Stimulated activated CD8-positive, alpha-beta memory T cell treated with anti-CD3 and anti-CD28 coated beads, Interleukin-2, amount 100 ng/mL, for 1 hour (primary cell): ENCODE results near the gene INPP5A.

Experiments used
- DNase-seq, 2 donors: peaks; one replicate each; pipeline ENCODE4 v3.0.0-alpha.2; 2020; ENCODE audit warnings: low read depth in 2 of 2

Gene INPP5A

DNA sequence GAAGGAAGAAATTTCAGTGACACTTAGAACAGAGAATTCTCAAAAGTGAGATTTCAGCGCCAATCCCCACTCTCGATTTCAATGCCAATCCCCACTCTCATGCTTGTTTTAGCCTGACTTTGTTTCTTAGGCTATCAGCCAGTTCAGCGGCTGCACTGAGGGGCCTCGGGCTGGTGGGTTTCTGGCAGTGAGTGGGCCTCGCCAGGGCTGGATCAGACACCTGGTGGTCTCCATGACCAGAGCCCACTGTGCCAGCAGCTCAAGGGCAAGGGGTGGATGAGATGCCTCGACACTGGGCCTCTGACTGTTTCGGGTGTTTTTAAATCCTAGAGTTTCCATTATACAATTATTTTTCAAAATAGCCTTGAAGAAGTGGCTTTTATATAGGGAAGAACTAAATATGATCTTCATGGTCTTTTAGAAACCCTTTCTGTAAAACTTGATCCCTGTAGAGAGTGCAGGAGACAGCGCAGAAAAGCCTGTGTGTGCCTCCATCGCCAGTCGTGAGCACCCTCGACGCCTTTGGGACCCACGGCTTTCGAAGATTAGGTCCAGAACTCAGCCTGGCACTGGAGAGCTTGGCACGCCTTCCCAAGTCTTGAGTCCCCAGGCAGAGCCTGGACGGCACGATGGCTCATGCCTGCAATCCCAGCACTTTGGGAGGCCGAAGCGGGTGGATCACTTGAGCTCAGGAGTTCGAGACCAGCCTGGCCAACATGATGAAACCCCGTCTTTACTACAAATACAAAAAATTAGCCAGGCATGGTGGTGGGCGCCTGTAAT is 76.2 kb downstream of the INPP5A start:
- no peak for DNase-seq

DNA sequence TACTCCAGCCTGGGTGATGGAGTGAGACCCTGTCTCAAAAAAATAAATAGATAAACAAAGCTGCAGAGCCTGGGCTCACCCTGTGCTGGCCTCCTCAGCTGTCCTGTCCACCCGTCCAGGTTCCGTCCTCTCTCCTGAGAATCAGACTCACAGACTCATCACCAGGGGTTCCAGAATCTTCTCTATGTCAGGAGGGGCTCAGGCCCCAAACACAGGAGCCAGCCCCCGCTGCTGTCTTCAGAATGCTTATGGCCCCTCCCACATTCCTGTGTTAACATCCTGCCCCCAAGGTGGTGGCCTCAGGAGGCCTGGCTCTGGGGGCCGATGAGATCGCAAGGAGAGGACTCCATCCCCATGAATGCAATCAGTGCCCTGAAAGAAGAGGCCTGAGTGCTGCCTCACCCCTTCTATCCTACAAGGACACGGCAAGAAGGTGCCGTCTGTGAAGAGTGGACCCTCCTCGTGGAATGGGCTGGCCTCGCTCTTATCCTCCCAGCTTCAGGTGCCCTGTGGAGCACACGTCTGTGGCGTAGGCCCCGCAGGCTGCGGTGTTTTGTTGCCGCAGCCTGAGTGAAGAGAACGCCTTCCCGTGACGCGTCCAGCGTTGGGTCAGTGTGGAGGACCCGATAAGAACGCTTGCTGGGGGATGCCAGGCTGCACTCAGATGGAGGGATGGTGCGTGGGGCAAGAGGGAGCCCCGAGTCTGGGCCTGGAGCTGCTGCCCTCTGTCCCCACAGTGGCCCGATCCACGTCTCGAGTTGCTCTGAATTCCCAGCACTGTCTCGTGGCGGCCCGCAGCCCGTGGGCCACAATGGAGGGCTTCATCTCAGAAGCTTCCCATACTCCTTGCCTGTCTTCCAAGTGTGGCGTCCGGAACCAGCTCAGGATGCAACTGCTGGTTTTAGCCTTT is 77.1 kb downstream of the INPP5A start:
- DNase-seq = no peak

DNA sequence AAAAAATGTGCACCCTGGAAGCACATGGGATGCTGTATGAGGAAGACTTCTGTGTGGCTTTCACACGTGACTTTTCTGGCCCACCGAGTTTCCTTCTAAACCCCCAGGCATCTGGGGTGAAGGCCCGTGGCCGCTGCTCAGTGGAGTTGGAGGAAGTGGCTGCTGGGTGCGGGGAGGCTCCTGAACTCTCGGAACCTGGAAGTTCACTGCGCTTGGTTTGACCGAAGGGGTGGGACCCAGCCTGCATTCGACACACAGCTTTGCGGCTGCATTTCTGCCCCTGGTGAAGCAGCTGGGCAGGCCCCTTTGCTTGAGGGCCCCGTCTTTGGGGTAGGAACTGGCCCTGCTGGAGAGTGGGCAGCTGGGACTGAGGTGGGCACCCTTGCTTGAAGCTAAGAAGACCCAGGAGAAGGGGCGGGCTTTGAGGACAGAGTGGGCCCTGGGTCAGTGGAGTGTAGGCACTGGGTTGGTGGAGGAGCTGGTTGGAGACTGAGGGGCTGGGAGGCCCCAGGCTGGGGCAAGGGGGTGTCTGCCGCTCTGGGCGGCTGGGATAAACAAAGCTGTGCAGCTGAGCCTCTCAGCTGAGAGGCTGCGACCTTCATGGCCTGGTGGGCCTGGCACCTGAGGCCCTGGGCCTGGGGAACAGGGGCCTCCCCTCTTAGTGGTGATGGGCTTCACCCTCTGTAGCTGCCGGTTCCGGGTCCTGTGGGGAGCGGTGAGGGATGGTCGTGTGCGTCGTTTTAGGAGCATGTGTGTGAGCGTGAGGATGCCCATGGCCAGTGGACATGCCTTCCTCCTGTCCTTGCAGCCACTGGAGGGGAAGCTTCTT is 78.0 kb downstream of the INPP5A start:
- no peak for DNase-seq

DNA sequence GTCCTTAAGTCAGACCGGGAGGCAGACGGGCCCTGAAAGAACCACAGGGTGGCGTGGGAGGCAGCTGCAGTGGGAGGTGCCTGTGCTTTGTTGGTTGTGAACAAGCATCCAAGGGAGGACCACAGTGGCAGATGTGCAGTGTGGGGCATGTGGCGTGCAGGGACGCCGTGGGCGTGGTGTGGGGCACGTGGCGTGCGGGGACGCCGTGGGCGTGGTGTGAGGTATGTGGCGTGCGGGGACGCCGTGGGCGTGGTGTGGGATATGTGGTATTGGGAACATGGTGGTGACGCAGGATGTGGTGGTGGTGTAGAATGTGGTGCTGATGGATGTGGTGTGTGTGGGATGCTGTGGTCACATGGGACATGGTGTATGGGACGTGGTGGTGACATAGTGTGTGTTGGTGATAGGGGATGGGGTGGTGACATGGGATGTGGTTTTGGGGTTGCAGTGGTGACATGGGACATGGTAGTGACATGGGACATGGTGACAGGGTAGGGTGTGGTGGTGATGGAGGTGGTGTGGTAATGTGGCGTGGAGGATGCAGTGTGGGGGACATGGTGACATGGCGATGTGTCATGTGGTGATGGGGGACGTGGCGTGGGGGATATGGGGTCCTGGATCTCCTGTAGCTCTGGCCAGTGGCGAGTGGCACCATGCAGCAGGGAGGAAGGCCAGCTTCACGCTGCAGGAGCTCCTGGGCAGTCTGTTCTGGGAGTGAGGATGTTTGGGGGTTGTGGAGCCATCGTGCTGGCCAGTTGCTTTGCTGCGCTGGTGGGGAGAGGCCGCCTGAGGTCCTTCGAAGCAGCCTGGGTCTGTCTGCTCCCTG is 78.8 kb downstream of the INPP5A start:
- peak; percentile 9 to 13 for DNase-seq

DNA sequence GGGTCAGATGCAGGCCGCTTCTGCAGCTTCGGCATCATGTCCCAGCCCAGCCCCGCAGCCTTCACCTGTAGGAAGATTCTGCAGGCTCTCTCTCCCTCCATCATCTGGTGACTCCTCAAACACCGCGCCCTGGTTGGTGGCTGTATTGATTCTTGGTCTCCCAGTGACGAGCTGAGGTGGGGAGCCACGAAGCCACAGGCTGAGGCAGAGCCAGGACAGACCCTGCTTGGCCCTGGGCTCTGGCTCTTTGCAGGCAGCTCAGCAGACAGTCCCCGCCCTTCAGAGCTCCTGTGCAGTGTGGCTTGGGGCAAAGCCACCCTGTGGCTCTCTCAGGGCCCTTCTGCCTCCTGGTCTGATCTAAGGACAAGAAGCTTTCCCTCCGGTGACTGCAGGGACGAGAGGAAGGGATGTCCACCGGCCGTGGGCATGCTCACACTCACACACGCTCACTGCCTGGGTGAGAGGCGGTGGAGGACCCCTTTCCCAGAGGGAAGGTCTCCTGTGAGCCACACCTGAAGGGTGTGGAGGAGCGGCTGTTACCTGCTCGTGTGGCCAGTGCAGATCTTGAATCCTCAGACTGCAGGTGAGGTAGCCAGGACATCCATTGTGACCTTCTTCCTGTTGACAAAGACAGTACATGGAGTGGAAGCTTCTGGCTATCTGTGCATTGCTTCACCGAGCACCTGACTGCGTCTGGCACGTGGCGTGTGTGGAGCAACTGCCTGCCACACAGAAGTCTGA is 79.6 kb downstream of the INPP5A start:
- no peak for DNase-seq

DNA sequence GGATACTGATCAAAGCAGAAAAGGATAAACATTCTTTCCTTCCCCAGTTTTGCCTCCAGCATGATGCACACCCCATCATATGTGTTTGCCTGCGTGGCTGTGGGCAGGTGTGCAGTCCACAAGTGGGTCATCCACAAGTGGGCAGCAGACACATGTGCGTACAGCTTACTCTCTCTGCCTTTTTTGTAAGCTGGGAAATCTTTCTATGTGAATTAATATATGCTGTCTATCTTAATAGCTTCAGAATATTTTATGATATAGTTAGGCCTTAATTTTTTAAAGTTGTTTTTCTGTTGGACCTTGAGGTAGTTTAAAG is 80.1 kb downstream of the INPP5A start:
- no peak for DNase-seq

DNA sequence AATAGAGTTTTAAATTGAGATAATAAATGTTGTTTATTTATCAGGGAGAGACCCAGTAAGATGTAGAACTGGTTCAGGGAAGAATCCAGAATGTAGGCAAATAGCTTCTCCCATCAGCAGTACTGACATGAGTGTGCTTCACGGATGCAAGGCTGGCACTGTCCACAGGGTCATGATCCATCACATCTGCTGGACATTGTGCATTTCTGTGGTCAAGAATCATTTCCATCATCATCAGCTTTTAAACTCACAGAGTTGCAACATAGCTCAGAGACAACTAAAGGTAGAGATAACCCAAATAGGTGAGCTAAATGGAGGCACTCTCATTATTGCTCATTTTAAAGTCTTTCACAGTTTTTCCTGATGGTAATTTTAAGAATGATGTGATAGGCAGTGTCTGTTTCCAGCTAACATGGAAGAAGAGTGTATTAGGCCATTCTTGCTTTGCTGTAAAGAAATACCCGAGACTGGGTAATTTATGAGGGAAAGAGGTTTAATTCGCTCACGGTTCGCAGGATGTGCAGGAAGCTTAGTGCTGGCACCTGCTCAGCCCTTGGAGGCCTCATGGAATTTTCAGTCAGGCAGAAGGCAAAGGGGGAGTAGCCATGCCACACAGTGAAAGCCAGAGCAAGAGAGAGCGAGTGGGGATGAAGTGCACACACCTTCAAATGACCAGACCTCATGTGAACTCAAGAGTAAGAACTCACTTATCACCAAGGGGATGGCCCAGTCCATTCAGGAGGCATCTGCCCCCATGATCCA is 80.8 kb downstream of the INPP5A start:
- no peak for DNase-seq

DNA sequence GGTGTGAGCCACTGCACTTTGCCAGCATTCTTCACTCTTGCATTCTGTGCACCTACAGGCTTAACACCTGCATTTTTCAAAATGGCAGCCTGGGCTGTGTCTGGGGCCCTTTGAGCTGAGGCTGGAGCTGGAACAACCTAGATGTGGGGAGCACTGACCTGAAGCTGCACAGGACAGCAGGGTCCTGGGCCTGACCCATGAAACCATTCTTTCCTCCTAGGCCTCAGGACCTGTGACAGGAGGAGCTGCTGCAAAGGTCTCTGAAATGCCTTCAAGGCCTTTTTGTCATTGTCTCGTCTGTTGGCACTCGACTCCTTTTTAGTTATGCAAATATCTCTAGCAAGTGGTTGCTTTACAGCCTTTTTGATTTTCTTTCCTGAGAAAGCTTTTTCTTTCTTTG is 82.3 kb downstream of the INPP5A start:
- DNase-seq = no peak

DNA sequence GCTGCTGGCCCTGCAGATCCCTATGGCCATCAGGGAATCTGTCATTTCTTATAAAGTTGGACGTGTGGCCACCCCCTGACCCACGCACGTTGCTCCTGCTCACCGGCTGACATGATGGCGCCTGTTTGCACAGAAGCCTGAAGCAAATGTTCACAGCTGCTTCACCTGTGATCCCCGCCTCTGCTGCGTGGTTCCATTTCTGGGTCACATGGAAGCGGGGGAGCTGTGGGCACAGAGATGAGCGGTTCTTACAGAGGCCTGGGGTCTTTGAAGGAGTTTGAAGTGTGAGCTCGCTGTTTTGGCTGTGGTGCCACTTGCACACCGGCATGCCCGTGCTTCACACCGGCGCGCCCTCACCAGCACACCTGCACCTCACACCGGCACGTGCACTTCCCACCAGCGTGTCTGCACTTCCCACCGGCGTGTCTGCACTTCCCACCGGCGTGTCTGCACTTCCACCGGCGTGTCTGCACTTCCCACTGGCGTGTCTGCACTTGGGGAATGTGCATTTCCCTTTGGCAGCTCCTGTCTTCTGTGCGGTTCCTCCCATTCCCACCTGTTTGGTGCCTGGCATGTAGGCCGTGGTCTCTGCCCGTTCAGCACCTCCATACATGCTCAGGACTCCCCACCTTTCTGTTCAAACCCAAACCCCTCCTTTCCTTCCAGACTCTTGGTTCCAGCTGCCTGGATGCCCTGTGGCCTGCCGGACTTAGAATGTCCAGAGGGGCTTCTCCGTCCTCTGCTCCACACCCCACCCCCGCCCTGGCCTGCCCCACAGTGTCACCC is 86.7 kb downstream of the INPP5A start:
- no peak for DNase-seq

DNA sequence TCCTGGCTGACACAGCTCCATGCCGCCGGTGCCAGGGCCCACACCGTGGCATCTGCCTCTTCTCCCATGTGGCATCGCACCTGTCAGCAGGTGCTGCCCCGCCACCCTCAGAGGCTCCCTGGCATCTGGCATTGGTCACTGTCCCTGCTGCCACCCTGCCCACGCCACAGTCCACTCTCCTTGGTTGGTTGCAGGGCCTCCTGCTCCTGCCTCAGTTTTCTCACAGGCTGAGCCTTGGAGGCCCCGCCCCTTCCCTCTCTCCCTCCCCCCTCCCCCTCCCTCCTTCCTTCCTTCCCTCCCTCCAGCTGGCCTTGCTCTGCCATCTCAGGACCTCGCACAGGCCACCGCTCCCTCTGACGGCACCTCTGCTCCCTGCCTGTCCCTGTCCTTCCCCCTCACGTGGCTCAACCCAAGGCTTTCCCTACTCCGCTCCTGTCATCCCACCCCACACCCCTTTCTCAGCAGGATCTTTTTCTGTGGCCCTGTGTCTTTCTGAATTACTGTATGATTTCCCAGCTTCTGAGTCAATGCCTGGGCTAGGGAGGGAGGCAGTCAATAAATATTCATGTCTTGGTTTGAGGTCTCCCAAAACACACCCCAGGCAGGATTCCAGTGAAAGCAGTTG is 87.4 kb downstream of the INPP5A start:
- no peak for DNase-seq

DNA sequence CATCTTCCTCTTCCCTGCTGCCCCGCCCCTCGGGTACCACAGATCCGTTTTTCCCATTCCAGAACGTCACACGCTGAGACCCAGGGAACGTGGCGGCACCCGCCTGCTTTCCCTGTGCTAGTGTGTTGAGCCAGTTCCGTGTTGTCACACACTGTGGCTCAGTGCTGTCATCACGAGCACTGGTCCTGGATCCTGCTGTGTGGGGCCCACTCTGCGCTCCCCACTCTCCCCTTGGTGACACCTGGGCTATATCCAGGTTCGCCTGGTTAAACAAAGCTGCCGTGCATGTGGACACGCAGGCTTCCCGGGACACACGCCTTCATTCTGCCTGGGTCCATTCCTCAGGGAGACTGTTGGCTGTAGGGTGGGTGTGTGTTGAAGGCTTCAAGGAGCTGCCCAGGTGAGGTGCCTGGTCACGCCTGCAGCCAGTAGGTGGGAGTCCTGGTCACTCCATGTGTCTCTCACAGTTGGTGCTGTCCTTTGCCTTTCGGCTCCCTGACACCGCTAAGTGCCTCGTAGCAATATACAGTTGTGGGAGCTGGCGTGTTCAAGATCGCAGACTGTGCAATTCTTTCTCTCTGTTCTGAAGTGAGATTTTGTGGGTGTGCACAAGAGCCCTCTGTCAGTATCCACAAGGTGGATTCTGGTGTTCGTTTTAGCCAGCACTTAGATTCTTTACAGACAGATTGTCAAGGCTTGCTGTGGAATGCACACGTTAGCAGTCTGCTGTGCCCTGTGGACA is 88.6 kb downstream of the INPP5A start:
- DNase-seq = no peak

DNA sequence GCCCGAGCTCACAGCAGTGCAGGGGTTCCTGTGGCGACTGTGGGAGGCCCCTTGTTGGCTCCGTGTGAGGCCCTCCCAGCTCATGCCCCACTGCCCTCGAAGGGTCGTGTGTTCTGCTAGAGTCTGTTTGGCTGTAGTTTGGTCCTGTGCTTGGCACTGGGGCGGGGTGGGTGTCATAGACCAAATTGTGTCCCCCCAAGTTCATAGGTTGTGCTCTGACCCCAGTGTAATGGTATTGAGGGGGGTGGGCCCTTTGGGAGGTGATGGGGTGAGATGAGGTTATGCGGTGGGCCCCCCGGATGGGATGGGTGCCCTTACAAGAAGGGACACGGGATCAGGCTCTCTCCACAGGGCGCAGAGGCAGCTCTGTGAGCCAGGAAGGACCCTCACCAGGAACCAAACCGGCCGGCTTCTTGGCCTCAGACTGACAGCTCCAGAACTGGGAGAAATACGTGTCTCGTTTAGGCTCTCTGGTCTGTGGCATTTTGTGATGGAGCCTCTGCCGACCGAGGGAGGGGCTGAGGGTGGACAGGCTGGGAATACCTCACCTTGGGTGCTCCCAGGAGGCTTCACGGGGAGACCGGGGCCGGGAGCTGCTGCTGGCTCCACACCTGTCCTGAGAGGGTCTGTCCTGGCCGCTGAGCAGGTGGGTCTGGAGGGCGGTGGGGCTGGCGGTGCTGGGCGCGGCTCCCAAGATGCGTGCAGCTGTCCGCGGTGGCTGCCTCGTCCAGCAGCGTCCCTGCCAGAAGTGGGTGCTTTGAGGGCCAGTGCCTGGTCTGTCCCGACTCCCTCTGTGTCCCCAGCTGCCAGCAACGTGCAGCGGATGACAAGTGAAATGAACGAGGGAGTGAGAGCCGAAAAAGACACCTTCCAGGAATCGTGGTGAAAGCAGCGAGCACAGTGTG is 89.4 kb downstream of the INPP5A start:
- DNase-seq = no peak

DNA sequence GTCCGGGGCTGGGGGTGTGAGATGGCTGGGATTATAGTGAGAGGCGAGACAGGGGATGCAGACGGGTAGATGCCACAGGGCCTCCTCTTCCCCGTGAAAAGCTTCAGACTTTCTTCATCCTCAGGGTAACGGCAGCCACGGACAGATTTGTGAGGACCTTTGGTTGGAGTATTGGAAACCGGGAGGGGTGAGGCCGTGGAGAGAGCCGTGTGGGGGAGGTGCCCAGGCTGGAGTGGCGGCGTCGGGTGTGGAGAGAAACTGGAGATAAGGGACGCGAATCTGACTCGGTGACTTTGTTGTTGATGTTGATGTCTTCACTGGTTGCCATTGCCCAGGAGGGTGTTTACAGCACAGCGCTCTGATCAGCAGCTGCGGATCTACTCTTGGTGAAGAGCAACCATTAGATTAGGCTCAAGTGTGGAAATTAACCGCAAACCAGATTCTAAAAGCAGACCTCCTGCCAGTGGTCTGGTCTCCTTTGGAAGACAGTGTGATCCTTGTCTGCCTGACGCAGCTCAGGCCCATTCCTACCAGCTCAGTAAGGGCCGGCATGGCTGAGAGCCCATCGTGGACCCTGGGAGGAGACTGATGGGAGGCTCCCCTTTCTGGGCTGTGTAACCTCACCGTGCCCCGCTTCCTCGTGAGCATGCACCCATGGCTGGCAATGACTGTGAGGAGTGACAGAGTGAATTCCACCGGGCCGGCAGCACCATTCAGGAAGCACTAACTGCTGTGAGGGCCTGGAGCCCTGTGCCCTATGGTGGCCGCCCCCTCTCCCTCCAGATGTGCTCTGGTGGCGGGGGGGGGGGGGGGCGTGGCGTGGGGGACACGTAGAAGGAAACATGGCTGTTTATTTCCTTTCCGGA is 90.3 kb downstream of the INPP5A start:
- DNase-seq = no peak

DNA sequence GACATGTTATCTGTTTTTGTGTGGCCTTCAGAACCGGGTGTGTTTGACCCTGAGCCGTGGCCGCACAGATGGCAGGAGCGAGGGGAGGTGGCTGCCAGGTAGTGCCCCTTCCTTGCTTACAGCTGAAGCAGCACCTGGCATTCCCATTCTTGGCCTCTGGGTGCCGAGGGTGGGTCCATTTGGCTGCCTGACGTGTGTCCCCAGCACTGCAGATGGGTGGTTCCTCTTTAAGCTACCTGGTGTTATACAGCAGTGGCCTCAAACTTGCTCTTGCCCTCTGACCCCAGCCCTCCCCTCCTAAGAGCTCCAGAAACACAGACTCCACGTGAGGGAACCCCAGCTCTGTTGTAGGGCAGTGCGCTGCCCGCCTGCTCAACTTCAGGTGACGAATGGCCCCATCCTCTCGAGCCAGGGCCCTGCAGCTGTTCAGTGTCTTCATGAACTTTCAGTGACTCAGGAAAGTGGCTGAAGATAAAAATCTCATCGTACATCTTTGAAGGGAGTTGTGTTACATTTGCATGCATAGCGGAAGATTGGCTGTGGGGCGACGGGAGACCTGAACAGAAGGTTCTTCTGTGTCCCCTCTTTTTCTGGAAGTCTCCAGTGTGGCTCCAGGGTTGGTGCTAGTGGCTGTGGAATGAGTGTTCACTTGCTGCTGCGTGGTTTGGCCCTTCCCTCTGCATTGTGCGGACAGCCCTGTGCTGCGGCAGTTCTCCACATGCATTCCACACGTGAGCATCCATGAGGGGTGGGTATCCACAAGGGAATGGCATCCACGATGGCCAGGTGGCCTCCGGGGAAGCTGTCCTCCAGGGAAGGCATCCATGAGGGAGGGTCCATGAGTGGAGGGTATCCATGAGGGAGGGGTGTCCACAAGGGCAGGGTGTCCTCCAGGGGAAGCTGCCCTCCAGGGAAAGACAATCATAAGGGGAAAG is 91.6 kb downstream of the INPP5A start:
- no peak for DNase-seq

DNA sequence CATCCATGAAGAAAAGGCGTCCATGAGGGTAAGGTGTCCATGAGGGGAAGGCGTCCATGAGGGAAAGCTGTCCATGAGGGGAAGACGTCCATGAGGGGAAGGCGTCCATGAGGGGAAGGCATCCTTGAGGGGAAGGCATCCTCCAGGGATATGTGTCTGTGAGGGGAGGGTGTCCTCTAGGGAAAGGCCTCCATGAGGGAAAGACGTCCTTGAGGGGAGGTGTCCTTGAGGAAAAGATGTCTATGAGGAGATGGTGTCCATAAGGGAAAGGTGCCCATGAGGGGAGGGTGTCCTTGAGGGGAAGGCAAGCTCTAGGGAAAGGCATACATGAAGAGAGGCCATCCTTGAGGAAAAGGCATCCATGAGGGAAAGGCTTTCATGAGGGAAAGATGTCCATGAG is 92.6 kb downstream of the INPP5A start:
- DNase-seq = no peak
